Mesenchymal stem cell (in vitro differentiated cells and primary cell): ENCODE measurements around the gene CHL1.

Experiments
- DNase-seq: peaks from one replicate; pipeline ENCODE4 v3.0.0-alpha.2; 2013
- H2AFZ ChIP-seq: one replicate; pipeline ENCODE4 v1.6.1; 2013; ENCODE audit warnings: low read depth, mild to moderate bottlenecking, control low read depth, inconsistent platforms, low read length, moderate library complexity
- H2AK5ac ChIP-seq: 2 replicates; pipeline ENCODE4 v1.6.1; 2013; ENCODE audit warnings: low read length, moderate library complexity, mild to moderate bottlenecking, inconsistent platforms; ENCODE audit not compliant: severe bottlenecking
- H2BK120ac ChIP-seq: one replicate; pipeline ENCODE4 v1.6.1; 2013; ENCODE audit warnings: low read depth, mild to moderate bottlenecking, inconsistent platforms, low read length, moderate library complexity
- H2BK12ac ChIP-seq, 2 experiments: one replicate each; pipeline ENCODE4 v1.6.1; 2013; ENCODE audit warnings: inconsistent platforms in 2 of 2, low read length in 2 of 2, mild to moderate bottlenecking in 2 of 2, moderate library complexity in 2 of 2, control low read depth in 1 of 2
- H2BK15ac ChIP-seq: one replicate; pipeline ENCODE4 v1.6.1; 2013; ENCODE audit warnings: mild to moderate bottlenecking, low read depth, inconsistent platforms; ENCODE audit not compliant: poor library complexity, severe bottlenecking
- H2BK5ac ChIP-seq: 2 replicates; pipeline ENCODE4 v1.6.1; 2013; ENCODE audit warnings: low read depth, mild to moderate bottlenecking, low read length, control low read depth, inconsistent platforms; ENCODE audit not compliant: poor library complexity, severe bottlenecking
- H3K14ac ChIP-seq, 2 experiments: one replicate each; pipeline ENCODE4 v1.6.1; 2013; ENCODE audit warnings: inconsistent platforms in 2 of 2, low read length in 2 of 2, control low read depth in 1 of 2, mild to moderate bottlenecking in 1 of 2, moderate library complexity in 1 of 2
- H3K18ac ChIP-seq, 2 experiments: one replicate each; pipeline ENCODE4 v1.6.1; 2013; ENCODE audit warnings: inconsistent platforms in 2 of 2, low read length in 2 of 2, control low read depth in 1 of 2, low read depth in 1 of 2, mild to moderate bottlenecking in 1 of 2
- H3K23ac ChIP-seq, 2 experiments: one replicate each; pipeline ENCODE4 v1.6.1; 2013; ENCODE audit warnings: inconsistent platforms in 2 of 2, low read length in 2 of 2, mild to moderate bottlenecking in 2 of 2, moderate library complexity in 2 of 2, control low read depth in 1 of 2
- H3K27ac ChIP-seq: 2 replicates; pipeline ENCODE4 v1.5.1; 2013; ENCODE audit warnings: mild to moderate bottlenecking, moderate library complexity, low read length, control low read depth, inconsistent platforms; ENCODE audit not compliant: poor library complexity, severe bottlenecking
- H3K27me3 ChIP-seq, 2 experiments: 2 replicates each; pipeline versions ENCODE4 v1.6.1 to v1.7.0; 2013; ENCODE audit warnings: low read length in 2 of 2, mild to moderate bottlenecking in 2 of 2, moderate library complexity in 2 of 2, control low read depth in 1 of 2, inconsistent platforms in 1 of 2; ENCODE audit not compliant: control insufficient read depth in 1 of 2, insufficient read depth in 1 of 2
- H3K36me3 ChIP-seq, 2 experiments: 2 replicates each; pipeline versions ENCODE4 v1.6.1 to v1.7.0; 2013; ENCODE audit warnings: low read length in 2 of 2, control low read depth in 1 of 2, inconsistent platforms in 1 of 2, low read depth in 1 of 2, mild to moderate bottlenecking in 1 of 2; ENCODE audit not compliant: insufficient read depth in 2 of 2, control insufficient read depth in 1 of 2
- H3K4ac ChIP-seq, 2 experiments: one replicate each; pipeline ENCODE4 v1.6.1; 2013; ENCODE audit warnings: inconsistent platforms in 2 of 2, low read length in 2 of 2, mild to moderate bottlenecking in 2 of 2, moderate library complexity in 2 of 2, control low read depth in 1 of 2, low read depth in 1 of 2
- H3K4me1 ChIP-seq: 2 replicates; pipeline ENCODE4 v1.6.1; 2013; ENCODE audit warnings: low read depth, low read length, control low read depth; ENCODE audit not compliant: control insufficient read depth, insufficient read depth
- H3K4me2 ChIP-seq: 2 replicates; pipeline ENCODE4 v1.6.1; 2013; ENCODE audit warnings: low read length, mild to moderate bottlenecking, inconsistent platforms; ENCODE audit not compliant: poor library complexity, severe bottlenecking
- H3K4me3 ChIP-seq, 2 experiments: 2 replicates each; pipeline versions ENCODE4 v1.5.1 to v1.7.0; 2013; ENCODE audit warnings: low read length in 2 of 2, mild to moderate bottlenecking in 2 of 2, control low read depth in 1 of 2, low read depth in 1 of 2; ENCODE audit not compliant: insufficient read depth in 1 of 2
- H3K79me1 ChIP-seq: replicated peaks from 2 replicates; pipeline ENCODE4 v1.6.1; 2013; ENCODE audit warnings: mild to moderate bottlenecking, control low read depth, low read length, inconsistent platforms; ENCODE audit not compliant: poor library complexity, severe bottlenecking
- H3K9ac ChIP-seq: 2 replicates; pipeline ENCODE4 v1.7.0; 2013; ENCODE audit warnings: mild to moderate bottlenecking, low read length, moderate library complexity
- H3K9me3 ChIP-seq: 2 replicates; pipeline ENCODE4 v1.7.0; 2013; ENCODE audit warnings: mild to moderate bottlenecking, low read length; ENCODE audit not compliant: control insufficient read depth
- H4K8ac ChIP-seq: one replicate; pipeline ENCODE4 v1.6.1; 2013; ENCODE audit warnings: inconsistent platforms, mild to moderate bottlenecking, low read length, moderate library complexity
- H4K91ac ChIP-seq: one replicate; pipeline ENCODE4 v1.6.1; 2013; ENCODE audit warnings: mild to moderate bottlenecking, low read length, inconsistent platforms
- WGBS: methylation state at CpG from one replicate; pipeline ENCODE4 v1.1.7; 2013; ENCODE audit warnings: mixed read lengths; 5-methylcytosine and 5-hydroxymethylcytosine counted together

CHL1 gene

DNA sequence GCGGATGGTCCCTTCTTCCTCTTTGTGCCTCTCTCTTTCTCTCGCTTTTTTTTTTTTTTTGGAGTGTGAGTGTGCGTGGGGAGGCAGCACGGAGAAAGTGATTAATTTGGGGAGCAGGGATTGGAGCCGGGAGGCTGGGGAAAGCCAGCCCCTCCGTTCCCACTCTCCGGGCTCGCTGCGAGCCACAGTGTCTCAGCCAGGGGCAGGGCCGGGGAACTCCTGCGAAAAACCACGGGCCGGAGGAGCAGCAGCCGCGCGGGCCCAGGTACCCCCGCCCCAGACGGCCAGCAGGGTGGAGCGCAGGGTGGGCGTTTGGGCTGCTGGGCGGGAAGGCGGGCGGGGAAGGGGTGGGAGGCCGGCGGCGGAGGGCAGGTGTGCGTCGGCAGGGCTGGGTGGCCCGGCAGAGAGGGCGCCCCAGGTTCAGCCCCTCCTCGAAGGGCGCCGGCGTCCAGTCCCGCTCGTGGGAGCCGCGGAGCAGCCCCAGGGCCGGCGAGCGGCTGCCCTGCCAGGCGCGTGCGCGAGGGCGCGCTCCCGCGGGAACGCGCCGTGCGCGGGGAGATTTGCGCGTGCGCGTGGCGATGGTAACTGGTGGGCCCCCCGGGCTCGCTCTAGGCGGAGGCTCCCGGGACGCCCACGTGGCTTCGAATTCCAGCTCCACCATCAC is 1.4 kb downstream of the CHL1 start:
- Histone ChIP-seq H4K8ac (no peak overlapping the region), H2BK5ac (no peak overlapping the region), H2BK15ac (no peak overlapping the region), H3K4me2 (peak overlapping the region; percentile 43), H2AK5ac (no peak overlapping the region), H3K23ac (no peak overlapping the region), H2AFZ (no peak overlapping the region), H3K9me3 (no peaks in the 10 kb centered on the region), H2BK12ac (no peak overlapping the region), H4K91ac (no peak overlapping the region), H2BK120ac (no peak overlapping the region), H3K79me1 (no peaks in the 10 kb centered on the region), H3K4me3 (peak overlapping the region; percentile 20 to 80), H3K36me3 (no peaks in the 10 kb centered on the region), H3K27ac (no peak overlapping the region), H3K14ac (no peak overlapping the region), H3K4ac (no peak overlapping the region), H3K18ac (no peak overlapping the region), H3K9ac (peak overlapping the region; percentile 65), H3K4me1 (peaks cover 18% of the 10 kb centered on the region), H3K27me3 (peaks cover 15 to 34% of the 10 kb centered on the region in 2 experiments)
- no peak for DNase-seq
- 1% methylated on average over 44 of the region's 66 CpGs for WGBS

DNA sequence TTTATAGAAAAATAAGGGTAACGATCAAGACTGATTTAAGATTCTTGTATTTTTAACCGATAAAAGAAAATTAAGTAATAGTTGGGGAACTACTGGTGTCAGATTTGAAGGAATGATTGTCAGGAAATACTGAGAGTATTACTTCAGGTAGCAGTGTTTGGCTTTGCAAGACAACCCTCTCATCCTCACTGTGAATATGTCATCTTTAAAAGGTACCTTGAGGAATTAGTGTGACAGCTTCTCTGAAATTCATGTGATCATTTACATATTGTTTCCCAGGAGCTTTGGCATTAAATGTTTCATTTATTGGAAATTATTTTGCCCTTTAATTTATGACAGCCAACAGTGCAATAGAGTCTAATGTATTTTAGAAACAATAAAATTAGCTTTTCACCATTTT is 3.3 kb downstream of the CHL1 start:
- Histone ChIP-seq H3K18ac (no peak overlapping the region), H3K9ac (no peak overlapping the region), H2AFZ (no peak overlapping the region), H3K4me3 (no peak overlapping the region), H3K27me3 (peaks cover 15 to 34% of the 10 kb centered on the region in 2 experiments), H3K27ac (no peak overlapping the region), H2BK12ac (no peak overlapping the region), H3K4me1 (peaks cover 18% of the 10 kb centered on the region), H3K36me3 (no peaks in the 10 kb centered on the region), H2BK5ac (no peak overlapping the region), H4K91ac (no peak overlapping the region), H3K4ac (no peak overlapping the region), H2BK15ac (no peak overlapping the region), H3K14ac (no peak overlapping the region), H3K4me2 (no peak overlapping the region), H3K23ac (no peak overlapping the region), H3K79me1 (no peaks in the 10 kb centered on the region), H4K8ac (no peak overlapping the region), H2AK5ac (no peak overlapping the region), H2BK120ac (no peak overlapping the region), H3K9me3 (no peaks in the 10 kb centered on the region)
- no peak for DNase-seq
- WGBS: 96% methylated on average over 2 of the region's 2 CpGs

DNA sequence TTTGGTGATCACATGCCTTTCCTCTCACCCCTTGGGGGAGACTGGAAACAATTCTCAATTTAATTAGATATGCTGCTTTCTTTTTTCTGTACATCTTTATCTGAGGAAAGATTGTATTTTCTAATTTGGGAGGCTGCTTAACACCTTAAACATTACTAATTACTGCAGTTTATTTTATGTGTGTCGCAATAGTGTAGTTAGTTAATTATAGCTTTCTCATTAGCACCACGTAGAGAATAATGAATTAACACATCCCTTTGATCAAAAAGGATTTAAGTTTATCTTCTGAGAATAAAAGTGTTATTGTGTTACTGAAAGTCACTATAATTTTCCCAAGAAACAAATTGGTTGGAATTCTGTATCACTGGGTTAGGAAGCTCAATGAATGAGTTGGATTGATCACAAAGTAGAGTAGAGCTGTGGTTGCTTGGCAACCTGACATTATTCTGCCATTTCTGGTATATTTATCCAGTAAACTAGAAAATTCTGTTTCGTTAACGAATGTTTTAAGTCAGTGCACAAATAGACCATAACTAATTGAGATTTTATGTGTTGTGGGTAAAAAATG is 4.3 kb downstream of the CHL1 start:
- Histone ChIP-seq H3K9ac (no peak overlapping the region), H3K4me1 (peaks cover 18% of the 10 kb centered on the region), H3K4me2 (no peak overlapping the region), H2BK12ac (no peak overlapping the region), H3K4ac (no peak overlapping the region), H3K9me3 (no peaks in the 10 kb centered on the region), H2AK5ac (no peak overlapping the region), H2BK5ac (no peak overlapping the region), H3K79me1 (no peaks in the 10 kb centered on the region), H3K14ac (no peak overlapping the region), H4K91ac (no peak overlapping the region), H2BK120ac (no peak overlapping the region), H3K18ac (no peak overlapping the region), H2AFZ (no peak overlapping the region), H3K36me3 (no peaks in the 10 kb centered on the region), H3K27ac (no peak overlapping the region), H2BK15ac (no peak overlapping the region), H4K8ac (no peak overlapping the region), H3K4me3 (no peak overlapping the region), H3K27me3 (peaks cover 8 to 28% of the 10 kb centered on the region in 2 experiments), H3K23ac (no peak overlapping the region)
- WGBS: 100% methylated on average over 2 of the region's 4 CpGs
- no peak for DNase-seq

DNA sequence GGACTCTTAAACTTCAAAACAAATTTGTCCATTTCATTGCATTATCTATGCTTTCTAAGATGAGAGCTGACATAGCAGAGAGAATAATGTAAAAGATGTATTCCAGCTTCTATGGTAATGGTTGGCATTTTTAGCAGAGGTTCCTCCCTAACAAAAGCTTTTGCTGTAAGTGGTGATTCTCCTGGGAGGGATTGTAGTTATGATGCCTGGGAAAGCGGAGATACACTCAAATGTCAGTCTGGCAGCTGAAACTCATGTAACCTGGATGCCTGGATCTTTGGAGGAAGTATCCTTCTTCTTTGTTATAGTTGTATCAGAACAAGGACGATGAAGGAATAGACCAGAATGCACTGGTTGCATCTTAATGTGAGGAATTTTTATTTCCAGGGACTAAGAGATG is 7.5 kb downstream of the CHL1 start:
- H3K27ac ChIP-seq: no peak overlapping the region
- H2AK5ac ChIP-seq: no peak overlapping the region
- no peaks in the 10 kb centered on the region for H3K9me3 ChIP-seq
- no peak overlapping the region for H4K91ac ChIP-seq
- H2BK5ac ChIP-seq: no peak overlapping the region
- H3K14ac ChIP-seq: no peak overlapping the region
- peaks cover 0 to 2% of the 10 kb centered on the region in 2 experiments for H3K27me3 ChIP-seq
- H3K4me1 ChIP-seq: no peaks in the 10 kb centered on the region
- no peak overlapping the region for H3K4me2 ChIP-seq
- no peak overlapping the region for H2AFZ ChIP-seq
- no peak overlapping the region for H3K4ac ChIP-seq
- DNase-seq: no peak
- H3K79me1 ChIP-seq: no peaks in the 10 kb centered on the region
- no peak overlapping the region for H3K18ac ChIP-seq
- no peak overlapping the region for H2BK12ac ChIP-seq
- H3K4me3 ChIP-seq: no peak overlapping the region
- H4K8ac ChIP-seq: no peak overlapping the region
- H2BK15ac ChIP-seq: no peak overlapping the region
- H3K36me3 ChIP-seq: no peaks in the 10 kb centered on the region
- WGBS: 39% methylated on average over 2 of the region's 2 CpGs
- no peak overlapping the region for H2BK120ac ChIP-seq
- no peak overlapping the region for H3K9ac ChIP-seq
- no peak overlapping the region for H3K23ac ChIP-seq
